Body of pancreas (tissue), 4 donors: ENCODE data around the gene LPP.

Source experiments
- POLR2A ChIP-seq, 3 donors: fragments of 450-650 bp; IDR thresholded peaks; one replicate each; pipeline ENCODE4 v1.6.1; 2016; ENCODE audit warnings: antibody characterized with exemption in 3 of 3, mild to moderate bottlenecking in 2 of 3
- TF ChIP-seq, protein P1 (sequence below), 7 experiments: fragments of 450-650 bp in 4 of 7; fragments of 200-600 bp in 3 of 7; sonication (generic) in 3 of 7; IDR thresholded peaks; one replicate each; pipeline ENCODE4 v1.5.1; 2016 to 2019; ENCODE audit warnings: antibody characterized with exemption in 7 of 7

DNA sequence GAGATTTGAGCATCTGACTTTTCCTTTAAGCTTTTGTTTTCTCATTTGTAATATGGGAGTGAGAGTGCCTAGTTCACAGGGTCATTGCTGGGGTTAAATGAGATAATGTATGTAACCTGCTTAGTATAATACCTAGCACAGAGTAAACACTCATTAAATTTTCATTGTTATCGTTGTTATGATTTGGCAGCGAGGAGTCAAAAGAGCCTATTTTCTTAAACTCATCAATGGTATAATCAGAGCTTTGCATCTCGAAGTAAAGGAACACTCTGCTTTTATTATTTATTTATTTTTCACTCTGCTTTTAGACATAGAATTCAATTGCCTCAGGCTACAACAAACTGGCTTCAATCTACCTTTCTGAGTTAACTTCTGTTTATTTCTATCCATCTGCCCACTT, 52.8 kb downstream of the LPP start:
- no peak for TF ChIP-seq POLR2A (IDR thresholded peaks at IDR 0.05)
- TF ChIP-seq, protein P1, sequence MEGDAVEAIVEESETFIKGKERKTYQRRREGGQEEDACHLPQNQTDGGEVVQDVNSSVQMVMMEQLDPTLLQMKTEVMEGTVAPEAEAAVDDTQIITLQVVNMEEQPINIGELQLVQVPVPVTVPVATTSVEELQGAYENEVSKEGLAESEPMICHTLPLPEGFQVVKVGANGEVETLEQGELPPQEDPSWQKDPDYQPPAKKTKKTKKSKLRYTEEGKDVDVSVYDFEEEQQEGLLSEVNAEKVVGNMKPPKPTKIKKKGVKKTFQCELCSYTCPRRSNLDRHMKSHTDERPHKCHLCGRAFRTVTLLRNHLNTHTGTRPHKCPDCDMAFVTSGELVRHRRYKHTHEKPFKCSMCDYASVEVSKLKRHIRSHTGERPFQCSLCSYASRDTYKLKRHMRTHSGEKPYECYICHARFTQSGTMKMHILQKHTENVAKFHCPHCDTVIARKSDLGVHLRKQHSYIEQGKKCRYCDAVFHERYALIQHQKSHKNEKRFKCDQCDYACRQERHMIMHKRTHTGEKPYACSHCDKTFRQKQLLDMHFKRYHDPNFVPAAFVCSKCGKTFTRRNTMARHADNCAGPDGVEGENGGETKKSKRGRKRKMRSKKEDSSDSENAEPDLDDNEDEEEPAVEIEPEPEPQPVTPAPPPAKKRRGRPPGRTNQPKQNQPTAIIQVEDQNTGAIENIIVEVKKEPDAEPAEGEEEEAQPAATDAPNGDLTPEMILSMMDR (IDR thresholded peaks at IDR 0.05) = no peak
